Neural cell (in vitro differentiated cells): ENCODE measurements around the gene DDX27. TPM values are rescaled to one million over a fixed set of nuclear protein-coding genes. Genes with fewer than 3 reads are reported as not detected.

ENCODE experiments used
- H2AFZ ChIP-seq: fragments of 200-600, 300-800 bp; sonication (generic), shearing (Covaris generic); 2 replicates; pipeline ENCODE4 v1.6.0; 2014; ENCODE audit warnings: low read depth, mild to moderate bottlenecking, antibody characterized with exemption, low read length, moderate library complexity
- H3F3A ChIP-seq: fragments of 200-600 bp; shearing (Covaris generic); 2 replicates; pipeline ENCODE4 v1.6.1; 2016; ENCODE audit warnings: mild to moderate bottlenecking, moderate library complexity, mixed read lengths, antibody characterized with exemption, low read length; ENCODE audit not compliant: insufficient read depth, poor library complexity, severe bottlenecking
- H3K27ac ChIP-seq: fragments of 200-600, 300-800 bp; sonication (generic), shearing (Covaris generic); 2 replicates; pipeline ENCODE4 v1.5.1; 2014; ENCODE audit warnings: mild to moderate bottlenecking, low read length, moderate library complexity
- H3K27me3 ChIP-seq: fragments of 300-800, 200-600 bp; sonication (generic), shearing (Covaris generic); 2 replicates; pipeline ENCODE4 v1.6.0; 2014; ENCODE audit warnings: mild to moderate bottlenecking, low read depth, low read length, moderate library complexity; ENCODE audit not compliant: insufficient read depth
- H3K36me3 ChIP-seq: fragments of 300-800, 200-600 bp; sonication (generic), shearing (Covaris generic); 2 replicates; pipeline ENCODE4 v1.5.1; 2014; ENCODE audit warnings: mild to moderate bottlenecking, antibody characterized with exemption, low read length, moderate library complexity; ENCODE audit not compliant: insufficient read depth
- H3K4me2 ChIP-seq: fragments of 300-800, 200-600 bp; sonication (generic), shearing (Covaris generic); 2 replicates; pipeline ENCODE4 v1.6.0; 2014; ENCODE audit warnings: mild to moderate bottlenecking, low read length
- H3K4me3 ChIP-seq: fragments of 300-800, 200-600 bp; sonication (generic), shearing (Covaris generic); 2 replicates; pipeline ENCODE4 v1.5.1; 2014; ENCODE audit warnings: mild to moderate bottlenecking, low read length, moderate library complexity
- H3K79me2 ChIP-seq: fragments of 200-600 bp; shearing (Covaris generic); replicated peaks from 2 replicates; pipeline ENCODE4 v1.6.0; 2014; ENCODE audit warnings: mild to moderate bottlenecking, low read length, moderate library complexity; ENCODE audit not compliant: insufficient read depth
- H3K9ac ChIP-seq: fragments of 300-800, 200-600 bp; sonication (generic), shearing (Covaris generic); 2 replicates; pipeline ENCODE4 v1.6.1; 2016; ENCODE audit warnings: mild to moderate bottlenecking, low read length, mixed read lengths
- H3K9me2 ChIP-seq: fragments of 200-600 bp; shearing (Covaris generic); 2 replicates; pipeline ENCODE4 v1.6.1; 2016; ENCODE audit warnings: mild to moderate bottlenecking, low read length, mixed read lengths; ENCODE audit not compliant: insufficient read depth
- H3K9me3 ChIP-seq: fragments of 200-600, 300-800 bp; sonication (generic), shearing (Covaris generic); 2 replicates; pipeline ENCODE4 v1.6.1; 2016; ENCODE audit warnings: mild to moderate bottlenecking, mixed run types, low read length, moderate library complexity, mixed read lengths
- H4K20me1 ChIP-seq: fragments of 200-600 bp; shearing (Covaris generic); 2 replicates; pipeline ENCODE4 v1.6.1; 2016; ENCODE audit warnings: mild to moderate bottlenecking, mixed run types; ENCODE audit not compliant: insufficient read depth
- CTCF ChIP-seq: fragments of 450-650 bp; IDR thresholded peaks from 2 replicates; pipeline ENCODE4 v1.5.1; 2014; ENCODE audit warnings: antibody characterized with exemption, mild to moderate bottlenecking, moderate library complexity; ENCODE audit not compliant: poor library complexity, severe bottlenecking
- EP300 ChIP-seq: fragments of 450-650 bp; conservative IDR thresholded peaks from 2 replicates; pipeline ENCODE4 v1.6.1; 2014; ENCODE audit warnings: antibody characterized with exemption, mild to moderate bottlenecking, moderate library complexity; ENCODE audit not compliant: poor library complexity, severe bottlenecking
- EZH2 ChIP-seq: fragments of 200-600, 300-800 bp; shearing (Covaris generic), sonication (generic); IDR thresholded peaks from 2 replicates; pipeline ENCODE4 v1.6.1; 2014; ENCODE audit warnings: antibody characterized with exemption, low read length, borderline replicate concordance, mild to moderate bottlenecking; ENCODE audit not compliant: insufficient read depth, poor library complexity, severe bottlenecking
- MXI1 ChIP-seq: fragments of 450-650 bp; conservative IDR thresholded peaks from 2 replicates; pipeline ENCODE4 v1.6.1; 2014; ENCODE audit warnings: antibody characterized with exemption, mild to moderate bottlenecking; ENCODE audit not compliant: poor library complexity, severe bottlenecking
- POLR2AphosphoS5 ChIP-seq: IDR thresholded peaks from 2 replicates; pipeline ENCODE4 v1.6.1; 2012
- RAD21 ChIP-seq: fragments of 450-650 bp; conservative IDR thresholded peaks from 2 replicates; pipeline ENCODE4 v1.6.1; 2014; ENCODE audit warnings: antibody characterized with exemption, mild to moderate bottlenecking, moderate library complexity
- REST ChIP-seq: IDR thresholded peaks from 2 replicates; pipeline ENCODE4 v1.6.1; 2012; ENCODE audit warnings: borderline replicate concordance
- SMC3 ChIP-seq: fragments of 450-650 bp; conservative IDR thresholded peaks from 2 replicates; pipeline ENCODE4 v1.6.1; 2014; ENCODE audit warnings: antibody characterized with exemption, mild to moderate bottlenecking, moderate library complexity; ENCODE audit not compliant: poor library complexity
- TAF1 ChIP-seq: IDR thresholded peaks from 2 replicates; pipeline ENCODE4 v1.6.1; 2012; ENCODE audit warnings: low read depth
- polyA minus RNA-seq: library from RNA; depleted of rRNA, polyadenylated mRNA; stranded (reverse); fragments of >200 nt; gene quantifications from 2 replicates; pipeline ENCODE4 v1.2.3, GENCODE V29; 2014
- polyA plus RNA-seq: library from polyadenylated mRNA; depleted of rRNA; stranded (reverse); fragments of >200 nt; gene quantifications from 2 replicates; pipeline ENCODE4 v1.2.3, GENCODE V29; 2014

DDX27 gene
- polyA plus RNA-seq = 35.4 and 36.2 TPM in 2 replicates
- 24.8 and 27.5 TPM in 2 replicates for polyA minus RNA-seq

- no peaks in the 10 kb centered on the region for H3K9me2 ChIP-seq
- H3K9me3 ChIP-seq = no peaks in the 10 kb centered on the region
- H3K9ac ChIP-seq = peak within 1 kb of the TSS; percentile 80
- H4K20me1 ChIP-seq = no peaks in the 10 kb centered on the region
- H3K27ac ChIP-seq = peak within 1 kb of the TSS; percentile 86
- TF ChIP-seq MXI1 (peak; percentile 96), TAF1 (peak; percentile 77), REST (peak; percentile 90), RAD21 (no peak), SMC3 (peak; percentile 21), EZH2 (no peak), EP300 (peak; percentile 40), POLR2AphosphoS5 (peak; percentile 89), CTCF (no peak)
- H3K79me2 ChIP-seq = peaks cover 14% of the 10 kb centered on the region
- no peaks in the 10 kb centered on the region for H3K27me3 ChIP-seq
- peak within 1 kb of the TSS; percentile 68 for H3K4me2 ChIP-seq
- H3F3A ChIP-seq = no peaks in the 10 kb centered on the region
- peak within 1 kb of the TSS; percentile 84 for H2AFZ ChIP-seq
- H3K4me3 ChIP-seq = peak within 1 kb of the TSS; percentile 92
- peaks cover 5% of the 10 kb centered on the region for H3K36me3 ChIP-seq
These were observed at the start of gene DDX27 for GRCh38 chr20:49219091-49219923. Gene DDX27 (plus strand): TSS chr20:49219416. CDS start chr20:49219449, 33 bp downstream.

DNA sequence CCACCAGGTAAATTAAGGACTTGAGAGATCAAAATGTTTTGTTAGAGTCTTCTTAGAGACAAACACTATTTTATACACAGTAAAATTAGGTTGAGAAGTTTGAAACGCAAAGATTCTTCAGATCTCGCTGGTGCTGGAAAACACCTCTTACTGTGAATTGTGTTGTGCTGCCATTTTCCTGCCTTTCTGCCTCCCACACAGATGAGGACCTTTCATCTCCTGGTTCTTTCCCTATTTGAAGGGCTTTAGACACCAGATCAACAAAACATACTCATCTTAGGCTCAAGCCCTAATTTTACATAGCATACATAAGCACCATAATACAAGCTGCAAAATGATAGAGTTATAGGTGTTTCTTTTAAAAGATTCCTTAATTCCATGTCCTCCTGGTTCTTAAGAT lies 49.7 kb upstream of the DDX27 start:
- no peak for TF ChIP-seq POLR2AphosphoS5
- no peak for TF ChIP-seq RAD21
- TF ChIP-seq EP300 = no peak
- no peak for TF ChIP-seq SMC3
- no peak for TF ChIP-seq REST
- TF ChIP-seq EZH2 = no peak
- no peak for TF ChIP-seq CTCF
- TF ChIP-seq MXI1 = no peak
- no peak for TF ChIP-seq TAF1
- Histone ChIP-seq H4K20me1 (no peaks in the 10 kb centered on the region), H3K9me2 (no peaks in the 10 kb centered on the region), H3K27ac (no peak overlapping the region), H3F3A (no peaks in the 10 kb centered on the region), H3K79me2 (peaks cover 41% of the 10 kb centered on the region), H3K4me3 (no peak overlapping the region), H3K36me3 (no peaks in the 10 kb centered on the region), H3K9me3 (no peaks in the 10 kb centered on the region), H3K4me2 (no peak overlapping the region), H3K9ac (no peak overlapping the region), H3K27me3 (no peaks in the 10 kb centered on the region), H2AFZ (no peak overlapping the region)
